Ureter (tissue), 1 donor: ENCODE results near the gene ACSF3. TPM values are rescaled to one million over a fixed set of nuclear protein-coding genes. Genes with fewer than 3 reads are reported as not detected.
"Not testable (repeated sequence)": the region's sequence is repeated elsewhere in the genome, so short reads cannot be mapped to it uniquely, and the experiment has no call there.

Experiments
- DNase-seq: peaks from one replicate; pipeline ENCODE4 v3.0.0-alpha.2; 2020; ENCODE audit warnings: low spot score
- total RNA-seq: library from RNA; stranded (reverse); gene quantifications from one replicate; pipeline ENCODE4 v1.2.4, GENCODE V29; 2023
- donor health status: DM: yes; HTN: yes; CAD: no.

ACSF3 gene
- total RNA-seq, 1 donor from 2014 or later: 51.7 TPM

GRCh38 chr16:89174877-89175276 lies 81.2 kb downstream of the ACSF3 start:
- DNase-seq: no peak

DNA sequence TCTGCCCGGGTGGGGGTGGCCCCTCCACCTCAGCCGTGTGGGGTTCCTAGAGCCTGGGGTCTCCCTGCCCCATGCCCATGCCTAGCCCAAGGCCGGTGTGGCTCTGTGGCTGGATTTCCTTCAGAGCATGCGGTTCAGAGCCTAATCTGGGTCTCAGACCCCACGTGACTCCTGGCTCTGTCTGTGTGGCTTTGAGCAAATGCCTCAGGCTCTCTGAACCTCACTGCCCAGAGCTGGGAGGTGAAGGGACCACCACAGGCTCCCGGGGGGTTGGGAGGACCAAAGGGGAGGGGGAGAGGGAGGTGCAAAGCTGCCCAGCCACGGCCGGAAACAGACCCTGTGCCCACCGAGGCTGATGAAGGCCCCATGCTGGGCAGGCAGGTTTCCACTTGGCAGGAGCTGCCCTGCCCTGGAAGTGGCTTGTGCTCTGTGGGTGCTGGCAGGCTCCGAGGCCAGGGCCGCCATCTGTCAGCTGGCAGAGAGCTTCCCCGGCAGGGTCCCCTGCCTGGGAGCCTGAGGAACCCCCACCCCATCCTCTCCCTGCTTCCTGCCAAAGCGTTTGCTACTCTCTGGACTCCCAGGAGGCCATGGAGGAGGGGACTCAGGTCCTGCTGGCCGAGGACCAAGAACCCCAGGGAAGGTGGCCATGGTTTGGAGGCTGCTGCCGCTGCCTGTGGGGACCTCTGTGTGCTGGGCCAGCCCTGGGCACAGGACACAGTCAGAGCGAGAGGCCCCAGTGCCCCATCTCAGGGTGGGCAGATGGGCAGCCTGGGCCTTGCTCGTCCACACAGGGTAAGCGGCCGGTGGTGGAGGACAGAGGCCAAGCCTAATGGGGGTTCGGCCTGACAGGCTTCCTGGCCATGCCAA lies 81.9 kb downstream of the ACSF3 start:
- no peak for DNase-seq

DNA sequence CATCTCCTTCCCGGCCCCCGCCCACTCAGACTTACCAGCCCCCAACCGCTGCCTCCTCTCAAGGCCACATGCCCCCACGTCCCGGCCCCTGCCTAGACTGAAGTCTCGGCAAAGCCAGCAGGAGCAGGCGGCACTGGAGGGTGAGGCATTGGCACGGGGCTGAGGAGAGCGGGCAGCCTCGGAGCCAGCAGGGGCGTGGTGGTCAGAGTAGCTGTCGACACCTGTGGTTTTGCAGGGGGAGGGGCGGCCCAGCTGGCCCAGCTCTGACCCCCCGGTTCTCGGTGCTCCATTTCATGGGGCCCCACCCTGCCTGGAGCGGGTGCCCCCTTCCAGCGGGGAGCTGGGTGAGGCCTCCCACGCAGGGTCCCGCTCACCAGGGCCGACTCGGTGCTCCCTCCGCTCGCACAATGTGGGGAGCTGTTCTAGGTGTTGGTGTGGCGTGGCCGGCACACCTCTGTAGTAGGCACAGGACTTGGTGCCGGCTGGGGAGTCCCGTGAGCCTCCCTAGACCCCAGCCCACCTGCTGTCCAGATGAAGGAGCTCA lies 82.6 kb downstream of the ACSF3 start:
- DNase-seq: no peak

- DNase-seq: no peak
Observed at GRCh38 chr16:89176717-89177116, 83.1 kb downstream of the ACSF3 start.

DNA sequence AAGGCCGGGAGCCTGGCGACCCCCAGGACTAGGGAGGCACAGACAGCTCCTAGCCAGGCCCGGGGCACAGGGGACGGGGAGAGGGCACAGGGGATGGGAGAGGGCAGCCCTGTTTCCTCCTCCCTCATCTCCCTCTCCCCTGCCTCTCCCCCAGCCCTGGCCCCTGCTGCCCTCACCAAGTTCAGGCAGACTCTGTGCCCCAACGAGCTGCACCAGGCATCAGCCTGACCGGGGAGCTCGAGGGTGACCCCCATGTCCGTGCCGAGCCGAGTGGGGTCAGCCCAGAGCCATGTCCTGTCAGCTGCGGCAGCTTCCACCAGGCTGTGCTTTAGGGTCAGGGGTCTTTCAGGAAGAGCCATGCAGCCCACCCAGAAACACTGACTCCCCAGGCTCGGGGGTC lies 83.8 kb downstream of the ACSF3 start:
- DNase-seq: no peak

DNA sequence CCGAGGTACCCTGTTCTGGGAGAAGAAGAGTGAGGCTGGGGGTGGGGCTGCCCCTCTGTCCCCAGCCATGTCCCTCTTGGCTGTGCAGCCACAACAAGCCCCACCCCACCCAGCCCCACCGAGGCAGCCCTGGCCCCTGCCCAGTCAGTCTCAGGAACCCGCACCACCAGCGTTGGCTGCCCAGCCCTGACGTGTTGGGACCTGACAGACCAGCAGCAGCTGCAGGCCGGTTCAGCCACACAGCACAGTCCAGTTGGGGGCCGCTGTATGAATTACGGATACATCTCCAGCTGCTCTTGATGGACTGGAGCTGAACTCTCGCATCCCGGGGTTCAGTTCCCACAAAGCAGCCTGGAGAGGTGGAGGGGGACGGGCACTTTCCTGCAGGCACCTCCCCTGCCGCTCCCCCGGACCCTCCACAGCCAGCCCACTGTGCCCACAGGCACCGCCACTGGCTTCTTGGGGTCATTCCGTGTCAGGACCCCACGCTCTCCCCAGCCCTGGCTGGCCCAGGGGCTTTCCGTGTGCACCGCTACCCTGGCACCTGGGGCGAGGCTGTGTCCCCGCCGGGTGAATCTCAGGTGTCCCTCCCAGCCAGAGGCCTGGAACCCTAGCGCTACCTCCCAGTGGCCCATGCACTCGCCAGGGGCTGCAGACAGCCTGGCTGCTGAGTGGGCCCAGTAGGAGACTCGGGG lies 84.9 kb downstream of the ACSF3 start:
- no peak for DNase-seq

DNA sequence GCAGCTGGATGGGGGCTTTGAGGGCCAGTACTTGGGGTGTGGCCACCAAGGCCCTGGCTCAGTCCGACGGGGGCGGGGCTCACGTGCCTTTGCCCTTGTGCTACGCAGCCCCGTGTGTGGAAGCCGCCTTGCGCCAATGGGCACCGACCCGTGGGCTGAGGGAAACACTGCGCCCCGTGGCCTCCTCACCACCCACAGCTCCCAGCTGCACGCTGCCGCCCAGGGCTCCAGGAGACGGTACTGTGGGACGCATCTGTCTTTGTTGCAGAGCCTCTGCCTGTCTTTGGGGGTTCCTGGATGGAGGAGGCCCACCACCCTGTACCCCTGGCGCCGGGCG lies 85.5 kb downstream of the ACSF3 start:
- DNase-seq: no peak

- DNase-seq: no peak
Observed at GRCh38 chr16:89179656-89180315, 86.1 kb downstream of the ACSF3 start.

- DNase-seq: no peak
Observed at GRCh38 chr16:89183463-89183862, 89.8 kb downstream of the ACSF3 start.

DNA sequence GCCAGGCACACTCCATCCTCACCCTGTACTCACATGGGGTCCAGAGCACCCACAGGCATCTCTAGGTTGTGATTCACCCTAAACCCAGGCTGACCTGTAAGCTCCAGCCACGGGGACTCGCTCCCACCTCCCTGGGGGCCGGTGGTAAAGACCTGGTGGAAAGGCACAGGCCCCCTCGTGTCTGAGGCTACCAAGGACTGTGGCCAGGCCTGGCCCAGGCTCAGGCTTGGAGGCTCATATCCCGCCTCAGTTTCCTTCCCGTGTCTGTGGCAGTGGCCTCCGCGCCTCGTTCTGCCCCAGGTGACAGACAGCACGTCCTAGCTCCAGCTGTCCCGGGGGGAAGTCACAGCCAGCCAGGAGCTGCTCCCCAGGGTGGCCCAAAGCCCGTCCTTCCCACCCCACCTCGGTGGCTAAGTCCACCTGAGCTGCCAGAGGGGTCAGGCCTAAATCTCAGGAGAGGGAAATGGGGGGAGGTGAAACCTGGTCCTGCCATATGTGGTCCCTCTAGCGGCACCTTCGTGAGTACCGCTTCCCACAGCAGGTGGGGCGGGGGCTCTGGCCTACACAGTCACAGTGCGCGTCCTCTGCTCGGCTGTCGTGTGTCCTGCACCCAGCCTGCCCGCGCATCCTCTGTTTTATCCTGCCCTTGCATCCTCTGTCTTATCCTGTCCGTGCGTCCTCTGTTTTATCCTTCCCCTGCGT lies 90.5 kb downstream of the ACSF3 start:
- DNase-seq: no peak

DNA sequence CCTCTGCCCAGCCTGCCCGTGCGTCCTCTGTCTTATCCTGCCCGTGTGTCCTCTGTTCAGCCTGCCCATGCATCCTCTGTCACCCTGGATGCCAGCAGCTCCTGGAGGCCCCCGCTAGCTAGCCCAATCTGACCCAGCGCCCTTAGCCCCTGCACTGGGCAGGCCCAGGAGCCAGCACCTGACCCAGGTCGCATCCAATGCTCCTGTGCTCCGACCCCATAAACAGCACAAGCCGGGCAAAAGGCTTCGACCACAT lies 91.0 kb downstream of the ACSF3 start:
- no peak for DNase-seq

GRCh38 chr16:89184933-89185794 lies 91.5 kb downstream of the ACSF3 start:
- DNase-seq: no peak

- DNase-seq: not testable (repeated sequence)
Observed at GRCh38 chr16:89185887-89186592, 92.4 kb downstream of the ACSF3 start.

GRCh38 chr16:89186593-89187031 lies 93.0 kb downstream of the ACSF3 start:
- not testable (repeated sequence) for DNase-seq

DNA sequence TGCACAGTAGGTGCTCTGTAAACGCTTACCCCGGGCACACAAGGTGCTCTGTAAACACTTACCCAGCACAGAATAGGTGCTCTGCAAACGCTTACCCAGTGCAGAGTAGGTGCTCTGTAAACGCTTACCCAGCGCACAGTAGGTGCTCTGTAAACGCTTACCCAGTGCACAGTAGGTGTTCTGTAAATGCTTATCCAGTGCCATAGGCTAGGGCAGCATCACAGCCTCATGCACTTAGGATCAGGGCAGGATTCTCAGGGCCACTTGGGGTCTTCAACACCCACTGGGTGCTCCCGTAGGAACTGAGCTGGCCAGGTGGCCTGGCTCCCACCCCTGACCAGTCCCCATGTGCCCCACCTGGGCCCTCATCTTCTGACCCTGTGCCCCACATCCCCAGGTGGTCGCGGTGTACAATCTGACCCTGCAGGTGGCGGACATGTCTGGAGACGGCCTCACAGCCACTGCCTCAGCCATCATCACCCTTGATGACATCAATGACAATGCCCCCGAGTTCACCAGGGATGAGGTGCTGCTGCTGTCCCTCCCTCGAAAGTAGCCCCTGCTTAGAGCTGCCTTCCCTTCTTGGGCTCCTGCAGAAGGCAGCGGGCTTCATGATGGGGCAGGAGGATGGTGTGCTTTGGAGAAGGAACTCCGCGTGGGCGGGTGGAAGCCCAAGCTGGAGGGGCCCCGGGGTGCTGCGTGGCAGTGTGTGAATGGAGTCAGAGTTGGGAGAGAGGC lies 93.5 kb downstream of the ACSF3 start:
- DNase-seq: no peak

- DNase-seq: no peak
Observed at GRCh38 chr16:89187770-89188392, 94.2 kb downstream of the ACSF3 start.

DNA sequence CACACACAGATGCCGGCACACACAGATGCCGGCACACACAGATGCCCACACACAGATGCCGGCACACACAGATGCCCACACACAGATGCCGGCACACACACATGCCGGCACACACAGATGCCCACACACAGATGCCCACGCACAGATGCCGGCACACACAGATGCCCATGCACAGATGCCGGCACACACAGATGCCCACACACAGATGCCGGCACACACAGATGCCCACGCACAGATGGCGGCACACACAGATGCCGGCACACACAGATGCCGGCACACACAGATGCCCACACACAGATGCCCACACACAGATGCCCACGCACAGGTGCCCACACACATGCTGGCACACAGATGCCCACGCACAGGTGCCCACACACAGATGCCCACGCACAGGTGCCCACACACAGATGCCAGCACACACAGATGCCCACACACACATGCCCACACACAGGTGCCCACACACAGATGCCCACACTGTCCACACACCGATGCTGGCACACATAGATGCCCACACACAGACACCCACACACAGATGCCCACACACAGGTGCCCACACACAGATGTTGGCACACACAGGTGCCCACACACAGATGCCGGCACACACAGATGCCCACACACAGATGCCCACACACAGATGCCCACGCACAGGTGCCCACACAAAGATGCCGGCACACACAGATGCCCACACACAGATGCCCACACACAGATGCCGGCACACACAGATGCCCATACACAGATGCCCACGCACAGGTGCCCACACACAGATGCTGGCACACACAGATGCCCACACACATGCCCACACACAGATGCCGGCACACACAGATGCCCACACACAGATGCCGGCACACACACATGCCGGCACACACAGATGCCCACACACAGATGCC lies 95.1 kb downstream of the ACSF3 start:
- not testable (repeated sequence) for DNase-seq

DNA sequence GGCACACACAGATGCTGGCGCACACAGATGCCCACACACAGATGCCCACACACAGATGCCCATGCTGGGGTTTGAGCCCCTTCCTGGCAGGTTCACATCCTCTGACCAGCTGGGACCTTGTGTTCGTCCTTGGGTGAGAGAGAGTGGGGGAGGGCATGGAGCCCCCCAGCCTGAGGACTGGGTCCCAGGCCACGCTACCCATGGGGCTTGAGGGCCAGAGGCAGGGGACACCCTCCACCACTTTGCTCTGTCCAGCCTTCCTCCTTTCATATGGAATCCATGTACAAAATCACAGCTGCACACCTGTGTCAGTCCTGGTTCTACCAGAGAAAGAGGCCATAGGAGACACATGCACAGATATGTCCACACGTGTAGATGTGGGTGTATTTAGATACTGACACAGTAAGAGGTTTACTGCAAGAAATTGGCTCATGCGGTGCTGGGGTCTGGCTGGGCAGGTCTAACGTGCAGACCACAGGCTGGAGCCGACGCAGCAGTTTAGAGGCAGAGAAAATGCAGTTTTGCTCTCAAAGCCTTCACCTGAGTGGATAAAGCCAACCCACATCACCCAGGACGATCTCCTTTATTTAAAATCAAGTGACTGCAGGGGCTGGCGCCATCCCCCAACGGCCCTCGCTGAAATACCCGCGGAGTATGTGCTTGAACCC lies 95.8 kb downstream of the ACSF3 start:
- no peak for DNase-seq
